HepG2 (cell line): ENCODE results near the gene MED23. TPM values are rescaled to one million over a fixed set of nuclear protein-coding genes. Genes with fewer than 3 reads are reported as not detected.
A peak's percentile ranks its signal among the peaks of the same experiment; 100 is the strongest.

ENCODE experiments used
- ASH2L ChIP-seq: fragments of 300-600, 200-600 bp; sonication (generic); IDR thresholded peaks from 2 replicates; pipeline ENCODE4 v1.7.0; 2017; ENCODE audit warnings: low read depth, mild to moderate bottlenecking, moderate library complexity, mixed read lengths, low read length; ENCODE audit not compliant: insufficient read length
- CAMTA2 ChIP-seq: sonication (generic); formaldehyde crosslinking; IDR thresholded peaks from 2 replicates; pipeline ENCODE4 v1.4.0; 2020; ENCODE audit warnings: mild to moderate bottlenecking, missing genetic modification reagents, borderline replicate concordance
- CERS6 ChIP-seq: sonication (generic); formaldehyde crosslinking; IDR thresholded peaks from 2 replicates; pipeline ENCODE4 v1.5.0; 2020; ENCODE audit warnings: missing genetic modification reagents
- HBP1 ChIP-seq: IDR thresholded peaks from 2 replicates; pipeline ENCODE4 v1.6.1; 2016; ENCODE audit warnings: low read depth, control low read depth
- HNRNPLL ChIP-seq: fragments of 200-400 bp; formaldehyde crosslinking; IDR thresholded peaks from 2 replicates; pipeline ENCODE4 v1.6.1; 2017; ENCODE audit warnings: mild to moderate bottlenecking, low read depth, low read length; ENCODE audit not compliant: poor library complexity, severe bottlenecking
- ISX ChIP-seq: sonication (generic); formaldehyde crosslinking; conservative IDR thresholded peaks from 2 replicates; pipeline ENCODE4 v1.5.0; 2020; ENCODE audit warnings: missing genetic modification reagents
- KLF12 ChIP-seq: sonication (generic); formaldehyde crosslinking; IDR thresholded peaks from 2 replicates; pipeline ENCODE4 v1.4.0; 2020; ENCODE audit warnings: missing genetic modification reagents, borderline replicate concordance
- RAD51 ChIP-seq: fragments of 450-650 bp; IDR thresholded peaks from 2 replicates; pipeline ENCODE4 v1.6.1; 2016; ENCODE audit warnings: borderline replicate concordance
- RFXAP ChIP-seq: sonication (generic); formaldehyde crosslinking; IDR thresholded peaks from 2 replicates; pipeline ENCODE4 v1.4.0; 2020; ENCODE audit warnings: missing genetic modification reagents, borderline replicate concordance
- RNF2 ChIP-seq: fragments of 450-650 bp; conservative IDR thresholded peaks from 2 replicates; pipeline ENCODE4 v1.6.1; 2016; ENCODE audit warnings: low read depth
- SAFB2 ChIP-seq: sonication (generic); formaldehyde crosslinking; IDR thresholded peaks from 2 replicates; pipeline ENCODE4 v1.5.1; 2020; ENCODE audit warnings: missing genetic modification reagents, low read depth, mild to moderate bottlenecking, borderline replicate concordance
- SATB2 ChIP-seq: sonication (generic); formaldehyde crosslinking; IDR thresholded peaks from 2 replicates; pipeline ENCODE4 v1.5.0; 2020; ENCODE audit warnings: missing genetic modification reagents
- SRSF1 ChIP-seq: fragments of 200-400 bp; formaldehyde crosslinking; optimal IDR thresholded peaks from 2 replicates; pipeline ENCODE3; 2017; ENCODE audit warnings: mild to moderate bottlenecking, low read depth, low read length, moderate library complexity
- SUZ12 ChIP-seq: fragments of 150-350 bp; IDR thresholded peaks from 2 replicates; pipeline ENCODE4 v1.6.1; 2014; ENCODE audit warnings: low read depth, low read length
- TGIF2 ChIP-seq: IDR thresholded peaks from 2 replicates; pipeline ENCODE4 v1.6.1; 2016; ENCODE audit warnings: control low read depth, missing compliant biosample characterization
- ZBED4 ChIP-seq: sonication (generic); formaldehyde crosslinking; IDR thresholded peaks from 2 replicates; pipeline ENCODE4 v1.4.0; 2020; ENCODE audit warnings: missing genetic modification reagents, borderline replicate concordance
- ZKSCAN1 ChIP-seq: fragments of 150-350 bp; IDR thresholded peaks from 2 replicates; pipeline ENCODE4 v1.6.1; 2014; ENCODE audit warnings: low read length
- ZNF121 ChIP-seq: sonication (generic); formaldehyde crosslinking; IDR thresholded peaks from 2 replicates; pipeline ENCODE4 v1.5.0; 2020; ENCODE audit warnings: mild to moderate bottlenecking, missing genetic modification reagents
- ZNF513 ChIP-seq: sonication (generic); formaldehyde crosslinking; conservative IDR thresholded peaks from 2 replicates; pipeline ENCODE4 v1.5.0; 2020; ENCODE audit warnings: missing genetic modification reagents
- ZNF557 ChIP-seq: sonication (generic); formaldehyde crosslinking; IDR thresholded peaks from 2 replicates; pipeline ENCODE4 v1.4.0; 2020; ENCODE audit warnings: missing genetic modification reagents
- ZNF607 ChIP-seq: sonication (generic); formaldehyde crosslinking; IDR thresholded peaks from 2 replicates; pipeline ENCODE4 v1.5.1; 2020; ENCODE audit warnings: missing genetic modification reagents, mild to moderate bottlenecking, borderline replicate concordance
- ZNF703 ChIP-seq: sonication (generic); formaldehyde crosslinking; IDR thresholded peaks from 2 replicates; pipeline ENCODE4 v1.5.1; 2020; ENCODE audit warnings: missing genetic modification reagents, mild to moderate bottlenecking, moderate library complexity, borderline replicate concordance
- ZNF780A ChIP-seq: sonication (generic); formaldehyde crosslinking; IDR thresholded peaks from 2 replicates; pipeline ENCODE4 v1.8.0; 2022; ENCODE audit warnings: mild to moderate bottlenecking, missing genetic modification reagents, moderate library complexity
- polyA plus RNA-seq, 8 experiments: library from polyadenylated mRNA; depleted of rRNA in 3 of 8; stranded (reverse) in 7 of 8; unstranded in 1 of 8; fragments of >200 nt; fragmentation: Illumina TruSeq in 4 of 8; extraction: Trizol in 4 of 8; gene quantifications; 2 replicates each; pipeline versions ENCODE4 v1.2.1 to v1.2.3, GENCODE V29; 2011 to 2016; ENCODE audit warnings: low read depth in 4 of 8, missing spikeins in 1 of 8, mixed read lengths in 1 of 8; ENCODE audit not compliant: insufficient read depth in 1 of 8
- total RNA-seq, 5 experiments: library from RNA; depleted of rRNA; stranded (reverse); fragments of >200 nt; fragmentation: Illumina TruSeq; extraction: Trizol; gene quantifications; 2 replicates each; pipeline ENCODE4 v1.2.3, GENCODE V29; 2016; ENCODE audit warnings: low read depth in 1 of 5

Gene MED23
- total and polyA plus RNA-seq, 2 of the 13 experiments (the other 11 are each of a cell fraction or from before 2014, with no cell fraction given) = 34.9 to 50.5 TPM

- TF ChIP-seq ZNF121 (CRISPR knock-in tag) (no peak), ZNF703 (CRISPR knock-in tag) (no peak), RFXAP (CRISPR knock-in tag) (peak; percentile 59; the same call in 1 of the 2 replicates), ZNF607 (CRISPR knock-in tag) (no peak), ZKSCAN1 (no peak), SRSF1 (no peak), RAD51 (no peak), TGIF2 (CRISPR knock-in tag) (no peak), ISX (CRISPR knock-in tag) (no peak), HNRNPLL (no peak), ZBED4 (CRISPR knock-in tag) (peak; percentile 88; the same call in 1 of the 2 replicates), RNF2 (no peak), SAFB2 (CRISPR knock-in tag) (no peak; the same call in 1 of the 2 replicates), SUZ12 (no peak), SATB2 (CRISPR knock-in tag) (no peak), ZNF780A (no peak), ZNF557 (no peak), HBP1 (CRISPR knock-in tag) (no peak), ZNF513 (CRISPR knock-in tag) (no peak), CAMTA2 (CRISPR knock-in tag) (no peak), ASH2L (no peak), CERS6 (CRISPR knock-in tag) (no peak), KLF12 (no peak; the same call in 1 of the 2 replicates)
Measured at GRCh38 chr6:131574133-131574532, 53.9 kb downstream of the MED23 start (continued).
